ENCODE results near the gene FAM131A. TPM values are rescaled to one million over a fixed set of nuclear protein-coding genes. Genes with fewer than 3 reads are reported as not detected.

The FAM131A gene
- total and polyA plus RNA-seq, 4 donors: 0.81 to 5.7 (median 2.7) TPM

GRCh38 chr3:184307915-184308314 lies 29.5 kb upstream of the FAM131A start:
- peaks cover 0 to 7% (median 5%) of the 10 kb centered on the region in 4 donors for H3K4me1 ChIP-seq (ENCODE audit: control insufficient read depth in 4 of 4, insufficient read depth in 4 of 4, low read length in 3 of 4)
- DNase-seq (ENCODE audit: low spot score): no peak
- no peak overlapping the region for H3K9ac ChIP-seq (ENCODE audit: low read depth in 1 of 2, low read length in 2 of 2)
- no peak for TF ChIP-seq HNF4G (IDR thresholded peaks at IDR 0.05)
- TF ChIP-seq FOXA2 (IDR thresholded peaks at IDR 0.05): no peak
- no peak for TF ChIP-seq YY1 (IDR thresholded peaks at IDR 0.05)
- no peak for TF ChIP-seq SP1 (IDR thresholded peaks at IDR 0.05)
- no peak for TF ChIP-seq TAF1 (conservative IDR thresholded peaks at IDR 0.05)
- H3K36me3 ChIP-seq (ENCODE audit: control insufficient read depth in 4 of 4, insufficient read depth in 3 of 4, low read depth in 1 of 4, low read length in 3 of 4): peaks cover 10 to 57% (median 51%) of the 10 kb centered on the region in 4 donors
- WGBS: 95% methylated on average over 9 of the region's 9 CpGs
- H3K9me3 ChIP-seq (ENCODE audit: control insufficient read depth in 4 of 4, low read length in 3 of 4): no peaks in the 10 kb centered on the region
- H3K27ac ChIP-seq (ENCODE audit: low read depth in 1 of 2, low read length in 2 of 2): no peak overlapping the region
- no peaks in the 10 kb centered on the region for H3K27me3 ChIP-seq (ENCODE audit: control insufficient read depth in 4 of 4, insufficient read depth in 4 of 4, low read length in 3 of 4)
- no peak overlapping the region for H3K4me3 ChIP-seq (ENCODE audit: low read depth in 1 of 3, low read length in 3 of 3)

DNA sequence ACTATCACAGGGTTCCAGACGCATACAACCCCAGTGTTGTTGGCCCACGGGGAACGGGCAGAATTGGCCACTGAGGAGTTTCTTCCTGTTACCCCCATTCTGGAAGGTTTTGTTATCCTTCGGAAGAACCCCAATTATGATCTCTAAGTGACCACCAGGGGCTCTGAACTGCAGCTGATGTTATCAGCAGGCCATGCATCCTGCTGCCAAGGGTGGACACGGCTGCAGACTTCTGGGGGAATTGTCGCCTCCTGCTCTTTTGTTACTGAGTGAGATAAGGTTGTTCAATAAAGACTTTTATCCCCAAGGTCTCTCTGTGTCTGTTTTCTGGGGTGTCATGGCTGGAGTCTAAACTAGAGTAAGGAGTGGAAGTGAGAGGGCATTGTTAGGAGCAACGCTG lies 28.7 kb upstream of the FAM131A start:
- Histone ChIP-seq H3K27me3 (ENCODE audit: control insufficient read depth in 4 of 4, insufficient read depth in 4 of 4, low read length in 3 of 4) (no peaks in the 10 kb centered on the region), H3K9me3 (ENCODE audit: control insufficient read depth in 4 of 4, low read length in 3 of 4) (no peaks in the 10 kb centered on the region), H3K4me1 (ENCODE audit: control insufficient read depth in 4 of 4, insufficient read depth in 4 of 4, low read length in 3 of 4) (peaks cover 0 to 7% (median 5%) of the 10 kb centered on the region in 4 donors), H3K36me3 (ENCODE audit: control insufficient read depth in 4 of 4, insufficient read depth in 3 of 4, low read depth in 1 of 4, low read length in 3 of 4) (peaks cover 10 to 48% (median 43%) of the 10 kb centered on the region in 4 donors), H3K9ac (ENCODE audit: low read depth in 1 of 2, low read length in 2 of 2) (no peak overlapping the region), H3K4me3 (ENCODE audit: low read depth in 1 of 3, low read length in 3 of 3) (no peak overlapping the region), H3K27ac (ENCODE audit: low read depth in 1 of 2, low read length in 2 of 2) (no peak overlapping the region)
- TF ChIP-seq FOXA2 (IDR thresholded peaks at IDR 0.05) (no peak), RAD21 (IDR thresholded peaks at IDR 0.05) (no peak), GABPA (IDR thresholded peaks at IDR 0.05 in 1 of 2, conservative IDR thresholded peaks at IDR 0.05 in 1 of 2) (no peak), CTCF (IDR thresholded peaks at IDR 0.05; ENCODE audit: low read depth, low read length, missing input control) (no peak), FOXA1 (IDR thresholded peaks at IDR 0.05) (no peak), REST (IDR thresholded peaks at IDR 0.05) (no peak), RXRA (IDR thresholded peaks at IDR 0.05) (no peak), SP1 (IDR thresholded peaks at IDR 0.05) (no peak), JUND (IDR thresholded peaks at IDR 0.05) (no peak), YY1 (IDR thresholded peaks at IDR 0.05) (no peak), ZBTB33 (IDR thresholded peaks at IDR 0.05) (no peak), HNF4A (conservative IDR thresholded peaks at IDR 0.05) (no peak), HNF4G (IDR thresholded peaks at IDR 0.05) (no peak), EGR1 (IDR thresholded peaks at IDR 0.05; ENCODE audit: low read depth in 2 of 2) (no peak), TAF1 (conservative IDR thresholded peaks at IDR 0.05) (no peak), NR2F2 (IDR thresholded peaks at IDR 0.05) (no peak)
- TF ChIP-seq, protein P1, sequence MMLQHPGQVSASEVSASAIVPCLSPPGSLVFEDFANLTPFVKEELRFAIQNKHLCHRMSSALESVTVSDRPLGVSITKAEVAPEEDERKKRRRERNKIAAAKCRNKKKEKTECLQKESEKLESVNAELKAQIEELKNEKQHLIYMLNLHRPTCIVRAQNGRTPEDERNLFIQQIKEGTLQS (IDR thresholded peaks at IDR 0.05): no peak
- 87% methylated on average over 7 of the region's 7 CpGs for WGBS
- no peak for DNase-seq (ENCODE audit: low spot score)
